Lower leg skin (tissue), 4 donors: ENCODE measurements around the gene DNASE1L1. TPM values are rescaled to one million over a fixed set of nuclear protein-coding genes. Genes with fewer than 3 reads are reported as not detected.

Experiments
- DNase-seq, 2 donors: peaks; one replicate each; pipeline ENCODE4 v3.0.0-alpha.2; 2019; ENCODE audit warnings: low spot score in 2 of 2
- H3K4me3 ChIP-seq: fragments of 200-600 bp; sonication (generic); 2 replicates; pipeline ENCODE4 v1.5.1; 2017; ENCODE audit warnings: mild to moderate bottlenecking, low read depth; ENCODE audit not compliant: poor library complexity, severe bottlenecking
- CTCF ChIP-seq, 3 donors: fragments of 450-650 bp; IDR thresholded peaks; one replicate each; pipeline ENCODE4 v1.5.1; 2016; ENCODE audit warnings: antibody characterized with exemption in 3 of 3, mild to moderate bottlenecking in 3 of 3, moderate library complexity in 2 of 3
- POLR2A ChIP-seq, 2 donors: fragments of 450-650 bp; IDR thresholded peaks; one replicate each; pipeline ENCODE4 v1.6.1; 2016 to 2017; ENCODE audit warnings: antibody characterized with exemption in 2 of 2, mild to moderate bottlenecking in 1 of 2, moderate library complexity in 1 of 2
- WGBS, 2 donors: methylation state at CpG; one replicate each; pipeline ENCODE4 v1.1.5; 2018; 5-methylcytosine and 5-hydroxymethylcytosine counted together
- intact Hi-C: fragments of 100-400 bp; cut with DNase I; formaldehyde crosslinking; loops from one replicate; pipeline ENCODE4 v1.15.0; 2023; ENCODE audit warnings: low total_unique reads
- total RNA-seq, 4 donors: library from RNA; depleted of rRNA; stranded (reverse); fragments of >200 nt; gene quantifications; one replicate each; pipeline ENCODE4 v1.1.0, GENCODE V29; 2016

Gene DNASE1L1
- total RNA-seq, 4 donors from 2014 or later = 10.5 to 28.5 (median 16.9) TPM

GRCh38 chrX:154429711-154430110, 20.7 kb upstream of the DNASE1L1 start:
- intact Hi-C loops = no loop called here
- H3K4me3 ChIP-seq = no peak overlapping the region
- TF ChIP-seq CTCF (IDR thresholded peaks at IDR 0.05) (no peak), POLR2A (IDR thresholded peaks at IDR 0.05) (no peak)
- WGBS, 2 donors = 65 to 76% methylated on average over 2 of the region's 2 CpGs
- no peak for DNase-seq

GRCh38 chrX:154428176-154429171, 19.4 kb upstream of the DNASE1L1 start, which contains the start of gene ATP6AP1:
TSS of gene ATP6AP1 (plus strand) at chrX:154428677. CDS start at chrX:154428693, 16 bp downstream.
- TF ChIP-seq CTCF (IDR thresholded peaks at IDR 0.05) (no peak), POLR2A (IDR thresholded peaks at IDR 0.05) (no peak)
- 25 to 39% methylated on average over 28 to 72 of the region's 87 CpGs for WGBS, 2 donors
- peak within 1 kb of the TSS; percentile 62 for H3K4me3 ChIP-seq
- DNase-seq = peak; percentile 90 to 98
- intact Hi-C loops = no loop called here

GRCh38 chrX:154426916-154427770, 18.1 kb upstream of the DNASE1L1 start:
- intact Hi-C loops = no loop called here
- H3K4me3 ChIP-seq = no peak overlapping the region
- no peak for DNase-seq
- TF ChIP-seq CTCF (IDR thresholded peaks at IDR 0.05) (no peak), POLR2A (IDR thresholded peaks at IDR 0.05) (no peak)
- 80 to 95% methylated on average over 11 to 13 of the region's 13 CpGs for WGBS, 2 donors

- WGBS, 2 donors = 87 to 90% methylated on average over 6 to 10 of the region's 10 CpGs
- TF ChIP-seq CTCF (IDR thresholded peaks at IDR 0.05) = no peak
- TF ChIP-seq POLR2A (IDR thresholded peaks at IDR 0.05) = no peak
- no peak for DNase-seq
- intact Hi-C loops = no loop called here
- H3K4me3 ChIP-seq = no peak overlapping the region
Measured at GRCh38 chrX:154420402-154420756, 11.3 kb upstream of the DNASE1L1 start.

- 81 to 87% methylated on average over 6 to 17 of the region's 19 CpGs for WGBS, 2 donors
- H3K4me3 ChIP-seq = no peak overlapping the region
- intact Hi-C loops = no loop called here
- no peak for TF ChIP-seq CTCF (IDR thresholded peaks at IDR 0.05)
- no peak for TF ChIP-seq POLR2A (IDR thresholded peaks at IDR 0.05)
- DNase-seq = no peak
Measured at GRCh38 chrX:154419688-154420401, 10.8 kb upstream of the DNASE1L1 start.
